Activated B cell treated with CpG ODN at 0.5 μM for 24 hours (primary cell): ENCODE data around the gene AGMO. TPM values are rescaled to one million over a fixed set of nuclear protein-coding genes. Genes with fewer than 3 reads are reported as not detected.

ENCODE experiments used
- ATAC-seq: fragments of 200-7000 bp; cut with Tn5 transposase; one replicate; pipeline ENCODE4 v1.10.0; 2021; ENCODE audit warnings: low read depth, mild to moderate bottlenecking, moderate library complexity
- CTCF ChIA-PET: fragments of 350-600 bp; sonication (Branson Sonifier 250); formaldehyde crosslinking; loops from one replicate; lab custom pipeline; 2021; ENCODE audit warnings: antibody characterized with exemption; lab: Charles Lee
- POLR2A ChIA-PET: fragments of 350-600 bp; sonication (Branson Sonifier 250); formaldehyde crosslinking; loops from one replicate; lab custom pipeline; 2021; ENCODE audit warnings: antibody characterized with exemption; lab: Charles Lee
- DNase-seq: peaks from one replicate; pipeline ENCODE4 v3.0.0; 2022
- H3K27ac Mint-ChIP-seq: one replicate; pipeline ENCODE4 v1.8.0; 2020; ENCODE audit warnings: mixed read lengths
- H3K27me3 Mint-ChIP-seq: one replicate; pipeline ENCODE4 v1.8.0; 2021; ENCODE audit warnings: mixed read lengths
- H3K36me3 Mint-ChIP-seq: one replicate; pipeline ENCODE4 v1.8.0; 2021; ENCODE audit warnings: low read depth, mixed read lengths
- H3K4me1 Mint-ChIP-seq: one replicate; pipeline ENCODE4 v1.8.0; 2021; ENCODE audit warnings: mixed read lengths
- H3K4me3 Mint-ChIP-seq: one replicate; pipeline ENCODE4 v1.8.0; 2020; ENCODE audit warnings: mild to moderate bottlenecking, mixed read lengths
- H3K9me3 Mint-ChIP-seq: one replicate; pipeline ENCODE4 v1.8.0; 2020; ENCODE audit warnings: mixed read lengths
- intact Hi-C: fragments of 100-400 bp; cut with micrococcal nuclease; formaldehyde crosslinking; loops from one replicate; pipeline ENCODE4 v1.15.1; 2024
- total RNA-seq: library from RNA; stranded (reverse); gene quantifications from 2 replicates; pipeline ENCODE4 v1.2.3, GENCODE V29; 2022
- TF ChIP-seq, protein P1 (sequence below): fragments of 200-600 bp; IDR thresholded peaks from one replicate; pipeline ENCODE4 v1.8.0; 2022; ENCODE audit warnings: antibody characterized with exemption, mild to moderate bottlenecking

Gene AGMO
- total RNA-seq: not detected in 2 replicates

DNA sequence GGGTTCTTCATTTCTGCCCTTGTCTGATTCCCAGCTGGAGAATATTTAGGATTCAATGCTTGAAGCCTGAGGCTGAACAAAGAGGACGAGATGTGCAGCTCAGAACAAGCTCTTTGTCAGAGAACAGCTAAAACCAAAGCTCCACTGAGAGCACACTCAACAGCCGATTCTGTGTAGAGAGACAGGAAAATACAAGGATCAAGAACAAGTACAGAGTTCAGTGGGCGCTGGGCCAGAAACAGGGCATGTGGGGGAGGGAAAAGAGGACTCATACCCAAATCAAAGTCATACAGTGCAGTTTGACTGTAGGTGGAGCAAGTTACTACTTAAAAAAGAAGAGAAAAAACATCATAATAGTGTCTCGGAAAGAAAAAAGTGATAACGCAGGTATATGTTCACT is at the start of gene AGMO:
AGMO (minus strand) TSS at position 181 of the 400 bp plus-strand sequence.
- intact Hi-C loops: loop anchor here (10.0 kb wide), 2 partner anchors 47 to 63 kb away; no protein-coding TSS in a partner anchor
- no peaks in the 10 kb centered on the region for H3K4me1 Mint-ChIP-seq
- no peaks in the 10 kb centered on the region for H3K27me3 Mint-ChIP-seq
- no peaks in the 10 kb centered on the region for H3K36me3 Mint-ChIP-seq
- CTCF ChIA-PET: no interaction called here
- no peak within 1 kb of the TSS for H3K27ac Mint-ChIP-seq
- H3K9me3 Mint-ChIP-seq: no peaks in the 10 kb centered on the region
- no peak for ATAC-seq
- TF ChIP-seq, protein P1, sequence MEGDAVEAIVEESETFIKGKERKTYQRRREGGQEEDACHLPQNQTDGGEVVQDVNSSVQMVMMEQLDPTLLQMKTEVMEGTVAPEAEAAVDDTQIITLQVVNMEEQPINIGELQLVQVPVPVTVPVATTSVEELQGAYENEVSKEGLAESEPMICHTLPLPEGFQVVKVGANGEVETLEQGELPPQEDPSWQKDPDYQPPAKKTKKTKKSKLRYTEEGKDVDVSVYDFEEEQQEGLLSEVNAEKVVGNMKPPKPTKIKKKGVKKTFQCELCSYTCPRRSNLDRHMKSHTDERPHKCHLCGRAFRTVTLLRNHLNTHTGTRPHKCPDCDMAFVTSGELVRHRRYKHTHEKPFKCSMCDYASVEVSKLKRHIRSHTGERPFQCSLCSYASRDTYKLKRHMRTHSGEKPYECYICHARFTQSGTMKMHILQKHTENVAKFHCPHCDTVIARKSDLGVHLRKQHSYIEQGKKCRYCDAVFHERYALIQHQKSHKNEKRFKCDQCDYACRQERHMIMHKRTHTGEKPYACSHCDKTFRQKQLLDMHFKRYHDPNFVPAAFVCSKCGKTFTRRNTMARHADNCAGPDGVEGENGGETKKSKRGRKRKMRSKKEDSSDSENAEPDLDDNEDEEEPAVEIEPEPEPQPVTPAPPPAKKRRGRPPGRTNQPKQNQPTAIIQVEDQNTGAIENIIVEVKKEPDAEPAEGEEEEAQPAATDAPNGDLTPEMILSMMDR: no peak
- no peak for DNase-seq
- no peak within 1 kb of the TSS for H3K4me3 Mint-ChIP-seq
- POLR2A ChIA-PET: no interaction called here

GRCh38 chr7:15610503-15610902 is 48.7 kb upstream of the AGMO start:
- no peaks in the 10 kb centered on the region for H3K27me3 Mint-ChIP-seq
- H3K4me3 Mint-ChIP-seq: no peak overlapping the region
- TF ChIP-seq, protein P1: no peak
- H3K9me3 Mint-ChIP-seq: peaks cover under 1% of the 10 kb centered on the region
- DNase-seq: no peak
- no peaks in the 10 kb centered on the region for H3K36me3 Mint-ChIP-seq
- H3K4me1 Mint-ChIP-seq: no peaks in the 10 kb centered on the region
- CTCF ChIA-PET: no interaction called here
- POLR2A ChIA-PET: no interaction called here
- no peak overlapping the region for H3K27ac Mint-ChIP-seq
- intact Hi-C loops: no loop called here
- no peak for ATAC-seq

GRCh38 chr7:15609287-15609686 is 47.5 kb upstream of the AGMO start:
- no peak overlapping the region for H3K4me3 Mint-ChIP-seq
- DNase-seq (no peak), ATAC-seq (no peak)
- H3K27ac Mint-ChIP-seq: no peak overlapping the region
- H3K9me3 Mint-ChIP-seq: no peaks in the 10 kb centered on the region
- POLR2A ChIA-PET: no interaction called here
- intact Hi-C loops: no loop called here
- TF ChIP-seq, protein P1: no peak
- H3K36me3 Mint-ChIP-seq: no peaks in the 10 kb centered on the region
- CTCF ChIA-PET: no interaction called here
- no peaks in the 10 kb centered on the region for H3K4me1 Mint-ChIP-seq
- no peaks in the 10 kb centered on the region for H3K27me3 Mint-ChIP-seq

DNA sequence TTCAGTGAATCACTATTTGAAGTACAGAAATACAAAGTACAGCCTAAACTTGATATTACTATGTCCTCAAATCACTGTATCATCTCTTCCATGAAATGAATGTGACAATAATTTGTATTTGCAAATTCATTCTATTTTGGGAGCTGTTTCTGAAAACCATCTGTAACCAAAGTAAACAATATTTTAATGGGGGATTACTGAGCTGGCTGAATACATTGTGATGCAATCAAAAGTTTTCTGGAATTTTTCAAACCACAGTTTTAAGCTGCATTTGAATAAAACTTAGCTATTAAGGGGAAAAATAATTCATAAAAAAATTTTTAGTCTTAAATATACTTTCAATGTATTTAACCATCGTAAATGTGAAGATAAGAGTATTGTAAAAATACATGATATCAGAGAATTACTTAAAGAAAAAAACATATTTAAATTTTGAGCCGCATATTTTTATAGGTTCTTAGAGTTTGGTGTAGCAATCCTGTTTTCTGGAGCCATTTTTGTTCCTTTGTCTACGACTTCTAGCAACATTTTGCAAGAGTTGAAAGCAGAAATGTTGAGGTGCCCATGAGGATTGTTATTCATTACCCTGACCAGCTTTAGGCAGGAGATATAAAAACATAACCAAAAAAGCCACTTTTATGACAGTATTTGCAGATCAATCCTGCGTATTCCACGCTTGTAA is 45.9 kb upstream of the AGMO start:
- no peaks in the 10 kb centered on the region for H3K4me1 Mint-ChIP-seq
- ATAC-seq: no peak
- ChIA-PET POLR2A (no interaction called here), CTCF (no interaction called here)
- H3K36me3 Mint-ChIP-seq: no peaks in the 10 kb centered on the region
- H3K4me3 Mint-ChIP-seq: no peak overlapping the region
- no peaks in the 10 kb centered on the region for H3K9me3 Mint-ChIP-seq
- no peaks in the 10 kb centered on the region for H3K27me3 Mint-ChIP-seq
- DNase-seq: no peak
- H3K27ac Mint-ChIP-seq: no peak overlapping the region
- intact Hi-C loops: no loop called here
- TF ChIP-seq, protein P1: no peak

DNA sequence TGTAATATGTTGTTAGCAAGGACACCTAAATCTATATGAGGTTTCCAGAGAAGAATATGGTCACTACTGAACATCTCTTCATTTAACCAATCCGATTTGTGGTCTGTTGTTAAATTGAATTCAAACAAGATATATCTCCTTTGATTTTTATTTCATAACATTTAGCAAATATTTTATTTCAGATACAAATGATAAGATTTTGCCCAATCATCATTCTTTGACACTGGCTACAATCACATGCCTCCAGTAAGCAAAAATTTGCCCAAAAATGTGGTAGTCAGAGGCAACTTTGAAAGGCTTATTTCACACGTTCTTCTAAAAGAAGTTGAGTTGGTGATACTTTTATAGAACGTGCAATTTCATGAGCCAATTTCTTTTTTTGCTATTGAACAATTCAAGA is 44.7 kb upstream of the AGMO start:
- ATAC-seq (no peak), DNase-seq (no peak)
- TF ChIP-seq, protein P1: no peak
- Mint-ChIP-seq H3K36me3 (no peaks in the 10 kb centered on the region), H3K4me3 (no peak overlapping the region), H3K27me3 (no peaks in the 10 kb centered on the region), H3K9me3 (no peaks in the 10 kb centered on the region), H3K27ac (no peak overlapping the region), H3K4me1 (no peaks in the 10 kb centered on the region)
- POLR2A ChIA-PET: no interaction called here
- intact Hi-C loops: no loop called here
- CTCF ChIA-PET: no interaction called here
